HUDEP-2 (cell line): ENCODE results near the gene KCND2.
"Not testable (repeated sequence)": the region's sequence is repeated elsewhere in the genome, so short reads cannot be mapped to it uniquely, and the experiment has no call there.

Experiments used
- DNase-seq, 76 experiments: peaks; one replicate each; lab custom pipeline; 2025; ENCODE audit not compliant: unreplicated experiment in 76 of 76; lab: John Stamatoyannopoulos, UW

Gene KCND2

GRCh38 chr7:120578657-120579056 lies 305.7 kb downstream of the KCND2 start:
- DNase-seq, result not testable (repeated sequence)

GRCh38 chr7:120582916-120583315 lies 309.9 kb downstream of the KCND2 start:
- DNase-seq, result no peak

- no peak for DNase-seq
Measured at GRCh38 chr7:120583899-120584586, 311.1 kb downstream of the KCND2 start.

- no peak for DNase-seq
Measured at GRCh38 chr7:120586571-120586970, 313.6 kb downstream of the KCND2 start.

- DNase-seq, result no peak
Measured at GRCh38 chr7:120587243-120587642, 314.3 kb downstream of the KCND2 start.

- no peak for DNase-seq
Measured at GRCh38 chr7:120588416-120588815, 315.4 kb downstream of the KCND2 start.

- no peak for DNase-seq
Measured at GRCh38 chr7:120588862-120589261, 315.9 kb downstream of the KCND2 start.

- no peak for DNase-seq
Measured at GRCh38 chr7:120600607-120601006, 327.6 kb downstream of the KCND2 start.

- no peak for DNase-seq
Measured at GRCh38 chr7:120603366-120603765, 330.4 kb downstream of the KCND2 start.

GRCh38 chr7:120609136-120609753 lies 336.3 kb downstream of the KCND2 start:
- DNase-seq, result no peak

GRCh38 chr7:120611975-120612374 lies 339.0 kb downstream of the KCND2 start:
- no peak for DNase-seq

GRCh38 chr7:120615703-120616102 lies 342.7 kb downstream of the KCND2 start:
- no peak for DNase-seq

GRCh38 chr7:120617275-120617674 lies 344.3 kb downstream of the KCND2 start:
- no peak for DNase-seq

- no peak for DNase-seq
Measured at GRCh38 chr7:120628251-120628650, 355.3 kb downstream of the KCND2 start.

GRCh38 chr7:120639884-120640283 lies 366.9 kb downstream of the KCND2 start:
- no peak for DNase-seq

- no peak for DNase-seq
Measured at GRCh38 chr7:120645966-120646365, 373.0 kb downstream of the KCND2 start.

GRCh38 chr7:120654241-120654640 lies 381.3 kb downstream of the KCND2 start:
- DNase-seq, result no peak

- no peak for DNase-seq
Measured at GRCh38 chr7:120658516-120658915, 385.5 kb downstream of the KCND2 start.

GRCh38 chr7:120662291-120662690 lies 389.3 kb downstream of the KCND2 start:
- no peak for DNase-seq

GRCh38 chr7:120665068-120665467 lies 392.1 kb downstream of the KCND2 start:
- DNase-seq, result no peak

GRCh38 chr7:120675076-120675475 lies 402.1 kb downstream of the KCND2 start:
- no peak for DNase-seq

GRCh38 chr7:120677535-120677934 lies 404.6 kb downstream of the KCND2 start:
- no peak for DNase-seq

GRCh38 chr7:120680985-120681384 lies 408.0 kb downstream of the KCND2 start:
- DNase-seq, result no peak
